HG03064 (cell line): Measurements from ENCODE around the gene HINT3.
"Not testable (repeated sequence)": the region's sequence is repeated elsewhere in the genome, so short reads cannot be mapped to it uniquely, and the experiment has no call there.

Source experiments
- ATAC-seq: cut with Tn5 transposase; IDR thresholded peaks from one replicate; pipeline ENCODE4 v1.9.1; 2021; ENCODE audit warnings: low read depth; ENCODE audit not compliant: unreplicated experiment

The HINT3 gene

GRCh38 chr6:125956506-125957390 lies at the start of gene HINT3:
TSS of gene HINT3 (plus strand) at chr6:125956770. CDS start at chr6:125956978, 208 bp downstream.
- ATAC-seq = peak; percentile 96

DNA sequence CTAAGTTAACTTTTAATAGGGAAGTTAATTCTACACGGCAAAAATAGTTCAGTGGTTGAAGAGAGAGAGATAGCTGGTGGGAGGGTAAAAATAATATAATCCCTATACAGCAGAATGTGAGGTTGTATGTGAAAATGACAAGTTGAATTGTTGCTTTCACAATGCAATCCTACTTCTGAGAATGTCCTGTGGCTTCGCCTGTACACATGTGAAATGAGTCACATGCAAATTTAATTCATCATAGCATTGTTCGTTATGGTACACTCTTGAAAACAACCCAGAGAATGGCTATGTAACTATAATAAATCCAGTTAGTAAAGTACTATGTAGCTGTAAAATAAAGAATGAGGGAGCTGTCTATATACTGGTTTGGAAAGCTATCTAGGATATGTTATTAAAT lies 46.0 kb upstream of the HINT3 start:
- ATAC-seq = peak; percentile 98

GRCh38 chr6:125911051-125911451 lies 45.5 kb upstream of the HINT3 start:
- ATAC-seq = not testable (repeated sequence)

DNA sequence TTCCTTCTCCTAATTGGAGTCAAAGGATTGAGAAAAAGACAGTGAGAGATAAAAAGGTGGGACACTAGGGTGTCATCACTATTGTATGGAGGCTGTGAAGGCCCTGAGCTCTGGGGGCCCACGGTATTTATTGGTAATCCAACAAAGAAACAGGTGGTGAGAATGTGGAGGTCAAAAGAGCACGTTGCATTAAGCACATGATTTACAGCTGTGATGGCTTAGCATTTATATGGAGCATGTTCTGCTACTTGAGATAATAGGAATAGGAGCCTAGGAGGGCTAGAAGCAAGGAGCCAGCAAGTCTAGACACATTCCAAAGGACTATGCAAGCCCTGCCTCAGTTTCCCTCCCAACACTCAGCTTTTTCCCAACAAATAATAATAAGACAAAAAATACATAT lies 44.1 kb upstream of the HINT3 start:
- ATAC-seq = not testable (repeated sequence)

- ATAC-seq = no peak
These were observed 43.4 kb upstream of the HINT3 start for GRCh38 chr6:125913145-125913544.

DNA sequence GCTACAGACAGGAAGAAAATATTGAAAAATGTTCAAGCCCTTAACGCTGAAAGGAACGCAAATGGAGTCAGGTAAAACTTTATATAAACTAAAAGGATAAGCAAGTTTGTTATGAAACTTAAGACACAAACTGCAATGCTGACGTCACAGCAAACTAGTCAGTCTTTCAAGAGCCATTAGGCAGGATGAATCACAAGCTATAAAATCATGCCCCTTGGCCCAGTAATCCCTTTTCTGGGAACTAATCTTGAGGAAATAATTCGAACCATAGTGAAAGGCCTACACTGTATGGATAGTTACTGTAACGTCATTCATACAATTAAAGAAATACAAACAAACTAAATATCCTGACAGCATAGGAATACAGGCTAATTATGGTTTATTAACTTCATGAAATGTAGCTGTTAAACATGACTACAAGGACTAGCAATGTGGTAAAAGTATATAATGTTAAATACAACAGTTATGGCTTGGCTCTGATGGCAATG lies 42.7 kb upstream of the HINT3 start:
- ATAC-seq = no peak

DNA sequence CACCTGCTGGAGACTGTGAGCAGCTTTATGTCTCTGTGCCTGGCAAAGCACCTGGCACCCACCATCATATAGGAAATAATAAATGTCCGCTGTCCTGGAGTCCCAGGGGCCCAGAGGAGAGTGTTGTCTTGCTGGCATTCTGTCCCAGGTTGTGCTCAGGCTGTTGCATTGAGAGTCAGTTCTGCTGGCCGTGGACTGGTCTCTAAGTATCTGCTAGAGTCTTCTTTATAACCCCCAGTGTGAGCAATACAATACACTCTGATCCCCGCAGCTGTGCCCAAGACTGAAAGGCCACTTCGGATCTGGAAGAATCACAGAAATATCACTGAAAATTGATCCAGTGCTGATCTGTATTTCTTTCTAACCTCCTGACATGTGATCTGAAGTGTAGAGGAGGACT lies 38.3 kb upstream of the HINT3 start:
- ATAC-seq = no peak

DNA sequence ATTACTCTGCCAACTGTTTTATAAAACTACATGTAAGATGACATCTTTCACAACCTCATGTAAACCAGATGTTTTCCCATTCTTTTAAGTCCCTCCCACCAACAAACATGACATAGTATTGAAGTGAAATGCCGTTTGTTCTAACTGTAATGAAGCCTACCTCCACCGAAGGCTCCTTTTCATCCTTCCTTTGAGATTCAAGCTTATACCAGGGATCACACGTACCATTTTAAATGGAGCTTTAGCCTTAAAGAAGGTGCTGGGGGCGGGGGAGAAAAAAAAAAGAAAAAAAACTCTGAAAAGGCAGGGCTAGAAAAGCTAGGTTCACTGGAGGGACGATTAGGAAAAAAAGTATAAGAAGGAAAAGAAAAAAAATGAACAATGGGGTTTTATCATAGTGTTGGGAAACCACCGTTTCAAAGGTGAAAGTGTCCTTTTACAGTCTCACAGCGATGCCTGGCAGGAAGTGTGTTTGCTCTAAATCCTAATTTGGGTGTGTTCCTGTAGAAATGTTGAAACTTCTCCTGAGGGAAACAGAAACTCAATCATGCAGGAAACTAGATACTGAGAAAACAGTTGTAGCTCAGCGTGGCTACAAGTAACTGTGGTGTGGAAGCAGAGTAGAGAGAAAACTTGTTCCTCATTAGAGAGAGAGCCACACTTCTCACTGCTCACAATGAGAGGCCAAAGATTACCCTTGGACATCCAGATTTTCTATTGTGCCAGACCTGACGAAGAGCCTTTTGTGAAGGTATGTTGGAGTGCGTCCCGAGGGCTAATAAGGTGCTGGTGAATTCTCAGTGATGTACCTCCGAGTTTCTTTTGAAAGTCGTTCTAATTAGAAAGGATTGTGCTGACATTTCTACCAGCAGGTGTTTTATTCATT lies 37.6 kb upstream of the HINT3 start:
- peak; percentile 96 for ATAC-seq

GRCh38 chr6:125919618-125920017 lies 37.0 kb upstream of the HINT3 start:
- ATAC-seq = peak; percentile 15

DNA sequence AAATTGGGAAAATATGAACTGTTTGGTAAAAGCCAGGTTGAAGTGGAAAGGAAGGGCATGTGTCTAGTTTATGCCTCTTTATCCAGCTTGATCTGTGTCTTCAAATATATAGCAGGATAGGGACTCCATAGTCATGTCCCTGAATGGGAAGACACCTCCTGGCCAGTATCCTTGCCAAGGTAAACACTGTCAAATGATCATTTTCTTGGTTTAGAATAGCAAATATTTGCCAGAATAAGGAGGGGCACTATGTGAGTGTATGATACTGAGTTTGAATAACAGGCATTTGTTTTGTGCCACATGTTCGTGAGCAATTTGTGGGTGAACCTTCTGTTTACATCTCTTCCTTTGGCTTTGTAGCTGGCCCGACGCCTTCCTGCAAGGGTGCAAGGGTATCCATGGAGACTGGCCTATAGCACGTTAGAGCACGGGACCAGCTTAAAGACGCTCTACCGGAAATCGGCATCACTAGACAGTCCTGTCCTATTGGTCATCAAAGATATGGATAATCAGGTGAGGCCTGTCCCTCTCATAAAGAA lies 34.2 kb upstream of the HINT3 start:
- no peak for ATAC-seq

GRCh38 chr6:125923366-125923877 lies 33.1 kb upstream of the HINT3 start:
- no peak for ATAC-seq

GRCh38 chr6:125924169-125924568 lies 32.4 kb upstream of the HINT3 start:
- no peak for ATAC-seq

GRCh38 chr6:125924697-125925358 lies 31.7 kb upstream of the HINT3 start:
- ATAC-seq = no peak

- no peak for ATAC-seq
These were observed 29.9 kb upstream of the HINT3 start for GRCh38 chr6:125926711-125927110.

DNA sequence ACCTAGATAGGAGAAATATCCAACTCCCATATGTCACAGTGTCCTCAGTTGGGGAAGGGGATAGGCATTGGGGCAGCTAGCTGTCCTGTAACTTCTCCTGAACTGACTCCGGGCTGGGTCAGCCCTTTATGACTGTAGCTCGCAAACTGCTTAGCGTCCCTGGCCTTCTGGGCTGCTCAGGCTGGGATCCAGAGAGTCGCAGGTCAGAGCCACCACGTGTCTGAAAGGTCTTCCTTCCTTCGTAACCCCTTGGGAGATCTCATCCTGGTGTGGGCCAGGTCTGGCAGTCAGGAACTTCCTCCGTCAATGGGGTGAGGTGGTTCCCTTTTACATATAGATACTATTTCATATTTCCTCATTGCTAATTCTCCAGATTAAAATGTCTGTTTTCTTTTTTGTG lies 28.8 kb upstream of the HINT3 start:
- no peak for ATAC-seq

DNA sequence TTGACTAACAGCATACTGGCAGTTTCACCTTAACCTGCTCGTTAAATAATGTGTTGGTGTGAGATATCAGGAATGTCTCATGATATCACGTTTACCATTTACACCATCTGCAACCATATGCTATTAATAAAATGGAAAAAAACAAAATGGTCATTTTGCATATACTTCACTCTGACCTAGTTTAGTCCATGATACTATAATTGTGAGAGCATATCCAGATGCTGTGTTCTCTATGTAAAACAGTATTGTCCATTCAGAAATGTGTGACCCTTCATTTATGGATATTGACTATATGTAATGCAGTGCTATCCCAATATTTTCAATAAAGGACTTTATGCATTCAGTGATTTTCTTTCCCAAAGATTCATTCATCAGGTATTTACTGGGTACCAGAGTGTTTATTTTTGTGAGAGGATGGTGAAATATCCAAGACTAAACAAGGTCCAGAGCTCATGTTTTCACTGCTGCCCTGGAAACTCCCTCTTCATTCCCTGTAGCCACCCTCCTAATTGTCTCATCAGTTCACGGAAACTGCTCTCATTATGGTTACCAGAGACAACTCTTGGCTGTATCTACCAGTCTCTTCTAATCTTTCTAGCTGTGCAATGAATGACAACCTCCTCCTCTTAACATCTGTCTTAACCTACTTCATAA lies 25.7 kb upstream of the HINT3 start:
- no peak for ATAC-seq

- peak; percentile 64 for ATAC-seq
These were observed 24.7 kb upstream of the HINT3 start for GRCh38 chr6:125931733-125932450.

DNA sequence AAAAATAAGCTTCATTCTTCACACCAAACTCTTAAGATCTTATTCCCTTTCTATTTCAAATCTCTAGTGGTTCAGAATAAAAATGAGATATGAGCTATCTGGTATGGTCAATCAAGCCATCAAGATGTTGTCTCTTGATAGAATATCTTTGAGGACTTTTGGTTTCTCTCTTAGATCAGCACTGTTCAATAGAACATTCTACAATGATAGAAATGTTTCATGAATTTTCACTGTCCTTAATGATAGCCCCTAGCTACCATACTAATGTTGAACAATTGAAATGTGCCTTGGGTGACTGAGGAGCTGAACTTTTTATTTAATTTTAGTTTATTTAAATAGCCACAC lies 24.1 kb upstream of the HINT3 start:
- peak; percentile 7 for ATAC-seq

GRCh38 chr6:125935520-125935919 lies 21.1 kb upstream of the HINT3 start:
- not testable (repeated sequence) for ATAC-seq
